Immature natural killer cell (primary cell): ENCODE results near the gene GADD45B. TPM values are rescaled to one million over a fixed set of nuclear protein-coding genes. Genes with fewer than 3 reads are reported as not detected.
A peak's percentile ranks its signal among the peaks of the same experiment; 100 is the strongest.
"Not testable (repeated sequence)": the region's sequence is repeated elsewhere in the genome, so short reads cannot be mapped to it uniquely, and the experiment has no call there.

ENCODE experiments used
- DNase-seq, 3 donors: peaks; one replicate each; pipeline ENCODE4 v3.0.0; 2022; ENCODE audit warnings: mixed read lengths in 1 of 3
- H3K27ac Mint-ChIP-seq, 6 donors: one replicate each; pipeline ENCODE4 v1.8.0; 2020; ENCODE audit warnings: mixed read lengths in 6 of 6, mild to moderate bottlenecking in 5 of 6, inconsistent platforms in 4 of 6, moderate library complexity in 3 of 6
- H3K27me3 Mint-ChIP-seq, 3 donors: one replicate each; pipeline ENCODE4 v1.8.0; 2020 to 2021; ENCODE audit warnings: low read depth in 3 of 3, mild to moderate bottlenecking in 3 of 3, mixed read lengths in 3 of 3, moderate library complexity in 3 of 3, inconsistent platforms in 1 of 3
- H3K36me3 Mint-ChIP-seq, 3 donors: one replicate each; pipeline ENCODE4 v1.8.0; 2020; ENCODE audit warnings: mixed read lengths in 3 of 3, inconsistent platforms in 2 of 3, mild to moderate bottlenecking in 2 of 3
- H3K4me1 Mint-ChIP-seq, 2 donors: one replicate each; pipeline ENCODE4 v1.8.0; 2020; ENCODE audit warnings: inconsistent platforms in 2 of 2, mild to moderate bottlenecking in 2 of 2, mixed read lengths in 2 of 2, moderate library complexity in 1 of 2
- H3K4me3 Mint-ChIP-seq, 5 donors: one replicate each; pipeline ENCODE4 v1.8.0; 2020; ENCODE audit warnings: mild to moderate bottlenecking in 5 of 5, mixed read lengths in 5 of 5, inconsistent platforms in 3 of 5, moderate library complexity in 3 of 5
- H3K9me3 Mint-ChIP-seq, 6 donors: one replicate each; pipeline ENCODE4 v1.8.0; 2020; ENCODE audit warnings: mild to moderate bottlenecking in 6 of 6, mixed read lengths in 6 of 6, inconsistent platforms in 4 of 6, moderate library complexity in 3 of 6
- polyA plus RNA-seq, 3 donors: library from polyadenylated mRNA; unstranded; fragments of 300-500 nt; fragmentation: Illumina TruSeq; gene quantifications; one replicate each; pipeline ENCODE4 v1.2.3, GENCODE V29; 2021

The GADD45B gene
- polyA plus RNA-seq, 3 donors from 2014 or later, result 68.0 to 105 (median 72.9) TPM

DNA sequence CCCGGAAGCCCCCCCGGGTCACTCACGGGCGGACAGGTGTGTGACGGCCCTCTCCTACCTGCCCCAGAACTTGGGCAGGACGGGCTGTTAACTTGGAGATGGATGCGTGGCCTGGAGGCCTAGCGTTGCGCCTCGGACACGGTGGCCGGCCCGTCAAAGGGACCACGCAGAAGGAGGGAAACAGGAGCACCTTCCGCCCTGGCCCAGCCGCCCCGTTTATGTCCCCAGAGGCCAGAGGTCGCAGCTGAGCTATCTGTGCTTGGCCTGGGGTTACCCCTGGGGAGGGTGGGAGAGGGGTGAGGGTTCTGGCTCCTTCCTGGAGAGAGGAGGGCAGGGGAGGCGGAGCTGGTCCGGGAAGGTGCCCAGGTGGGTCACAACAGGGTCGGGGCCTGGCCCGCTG is 35.6 kb downstream of the GADD45B start:
- DNase-seq, result no peak
- Mint-ChIP-seq H3K9me3 (no peaks in the 10 kb centered on the region), H3K4me1 (peaks cover 4 to 5% of the 10 kb centered on the region in 2 donors), H3K4me3 (no peak overlapping the region), H3K36me3 (peaks cover 0 to 3% (median 0%) of the 10 kb centered on the region in 3 donors), H3K27me3 (peaks cover 2 to 3% (median 2%) of the 10 kb centered on the region in 3 donors), H3K27ac (no peak overlapping the region)

DNA sequence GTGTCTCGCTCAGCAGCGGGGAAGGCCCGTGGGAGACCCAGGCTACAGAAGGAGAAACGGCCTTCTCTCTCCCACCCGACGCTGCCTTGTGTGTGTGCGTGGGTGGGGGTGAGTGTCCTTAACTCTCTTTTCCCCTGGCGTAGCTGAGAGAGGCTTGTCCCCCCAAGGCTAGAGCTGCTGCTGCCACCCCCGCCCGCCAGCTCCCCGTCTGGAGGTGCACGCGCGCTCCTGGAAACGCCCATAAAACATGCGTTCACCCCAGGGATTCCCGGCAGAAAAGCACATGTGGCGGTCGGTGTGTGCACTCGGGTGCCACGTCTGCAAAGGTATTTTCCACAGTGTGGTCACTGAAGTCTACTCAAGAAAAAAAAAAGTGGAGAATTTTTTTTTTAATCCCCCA is 36.1 kb downstream of the GADD45B start:
- Mint-ChIP-seq H3K4me3 (no peak overlapping the region), H3K4me1 (peaks cover 3 to 4% of the 10 kb centered on the region in 2 donors), H3K27ac (no peak overlapping the region), H3K9me3 (no peaks in the 10 kb centered on the region), H3K27me3 (peaks cover 2 to 3% (median 2%) of the 10 kb centered on the region in 3 donors), H3K36me3 (peaks cover 0 to 3% (median 0%) of the 10 kb centered on the region in 3 donors)
- no peak for DNase-seq

DNA sequence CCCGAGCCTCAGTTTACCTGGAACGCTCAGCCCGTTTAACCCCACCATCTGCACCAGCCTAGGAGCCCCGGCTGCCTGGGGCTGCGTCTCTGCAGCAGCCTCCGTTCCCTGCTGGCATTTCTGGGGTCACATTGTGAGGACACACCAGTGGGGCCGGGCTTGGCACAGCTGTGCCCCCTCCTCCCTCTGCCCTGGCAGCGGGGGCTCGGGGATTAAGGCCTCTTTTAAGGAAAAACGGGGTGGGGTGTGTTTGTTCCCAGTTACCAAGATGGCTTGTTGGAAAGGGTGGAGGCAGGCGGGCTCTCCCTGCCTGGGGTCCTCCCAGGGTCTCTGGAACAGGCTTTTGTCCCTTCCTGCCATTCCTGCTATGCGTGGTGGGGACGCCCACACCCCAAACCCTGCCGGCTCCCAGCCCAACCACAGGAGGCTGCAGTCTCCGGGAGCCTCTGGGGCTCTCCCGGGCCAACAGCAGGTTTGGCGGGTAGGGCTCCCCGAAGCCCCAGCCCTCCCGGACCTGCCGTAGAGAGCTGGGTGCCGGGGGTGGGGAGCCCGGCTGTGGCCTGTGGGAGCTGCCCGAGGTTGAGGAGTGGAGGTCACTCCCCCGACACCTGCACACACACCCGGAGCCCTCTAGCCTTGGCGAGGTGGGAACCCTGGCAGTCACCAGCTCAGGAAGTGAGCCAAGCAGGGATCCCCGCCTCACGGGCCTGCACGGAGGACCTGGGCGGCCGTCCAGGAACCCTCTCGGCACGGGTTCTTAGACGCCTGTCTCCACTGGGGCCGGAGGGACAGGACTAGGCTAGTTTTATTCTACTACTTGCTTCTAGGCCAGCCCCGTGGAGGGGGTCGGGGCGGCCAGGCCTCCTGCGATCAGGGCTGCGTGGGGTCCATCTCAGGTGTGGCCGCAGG is 36.9 kb downstream of the GADD45B start:
- no peak overlapping the region for H3K4me3 Mint-ChIP-seq
- peaks cover 0 to 3% (median 0%) of the 10 kb centered on the region in 3 donors for H3K36me3 Mint-ChIP-seq
- peaks cover 0 to 2% of the 10 kb centered on the region in 2 donors for H3K4me1 Mint-ChIP-seq
- DNase-seq, result no peak
- H3K27me3 Mint-ChIP-seq, result peaks cover 2 to 3% (median 2%) of the 10 kb centered on the region in 3 donors
- H3K27ac Mint-ChIP-seq, result no peak overlapping the region
- no peaks in the 10 kb centered on the region for H3K9me3 Mint-ChIP-seq

DNA sequence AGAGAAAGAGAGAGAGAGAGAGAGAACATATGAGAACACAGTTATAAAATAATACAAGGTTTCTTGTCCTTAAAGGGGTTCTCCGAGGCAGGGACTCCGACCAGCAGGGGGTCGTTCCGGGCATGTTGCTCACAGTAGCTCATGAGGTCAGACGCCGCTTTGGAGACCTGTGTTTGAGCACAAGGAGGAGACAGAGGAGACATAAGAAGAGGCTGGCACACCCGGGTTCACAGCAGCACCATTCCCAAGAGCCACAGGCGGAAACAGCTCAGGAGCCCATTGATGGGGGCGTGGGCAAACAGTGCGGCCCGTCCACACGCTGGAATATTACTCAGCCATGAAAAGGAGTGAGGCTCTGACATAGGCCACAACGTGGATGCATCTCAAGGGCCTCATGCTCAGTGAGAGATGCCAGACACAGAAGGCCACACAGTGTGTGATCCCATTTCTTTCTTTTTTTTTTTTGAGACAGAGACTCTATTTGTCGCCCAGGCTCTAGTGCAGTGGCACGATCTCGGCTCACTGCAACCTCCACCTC is 39.1 kb downstream of the GADD45B start:
- no peak overlapping the region for H3K27ac Mint-ChIP-seq
- no peaks in the 10 kb centered on the region for H3K9me3 Mint-ChIP-seq
- H3K4me1 Mint-ChIP-seq, result no peaks in the 10 kb centered on the region
- H3K4me3 Mint-ChIP-seq, result no peak overlapping the region
- H3K27me3 Mint-ChIP-seq, result peaks cover 0 to 2% (median 2%) of the 10 kb centered on the region in 3 donors
- H3K36me3 Mint-ChIP-seq, result peaks cover 0 to 3% (median 0%) of the 10 kb centered on the region in 3 donors
- no peak for DNase-seq

DNA sequence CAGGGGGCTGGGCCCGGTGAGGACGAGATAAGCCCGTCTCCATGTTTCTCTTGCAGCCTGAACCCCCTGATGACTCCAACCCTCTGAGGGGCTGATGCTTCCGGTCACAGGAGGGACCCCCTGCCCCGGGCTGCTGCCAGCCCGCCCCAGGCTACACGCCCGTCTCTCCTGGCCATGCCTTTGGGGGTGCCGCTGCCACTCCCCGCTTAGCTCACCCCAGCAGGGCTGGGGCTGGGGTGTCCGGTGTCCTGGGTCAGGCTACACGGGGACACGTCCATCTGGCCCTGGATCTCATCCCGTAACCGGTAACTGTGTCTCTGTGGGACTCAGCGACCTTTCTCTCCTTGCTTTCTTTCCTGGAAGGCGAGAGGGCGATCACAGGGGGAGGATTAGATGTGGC is 40.8 kb downstream of the GADD45B start:
- Mint-ChIP-seq H3K9me3 (no peaks in the 10 kb centered on the region), H3K36me3 (peaks cover 0 to 3% (median 0%) of the 10 kb centered on the region in 3 donors), H3K4me1 (no peaks in the 10 kb centered on the region), H3K27ac (no peak overlapping the region), H3K4me3 (no peak overlapping the region), H3K27me3 (peaks cover 0 to 2% (median 0%) of the 10 kb centered on the region in 3 donors)
- no peak for DNase-seq

DNA sequence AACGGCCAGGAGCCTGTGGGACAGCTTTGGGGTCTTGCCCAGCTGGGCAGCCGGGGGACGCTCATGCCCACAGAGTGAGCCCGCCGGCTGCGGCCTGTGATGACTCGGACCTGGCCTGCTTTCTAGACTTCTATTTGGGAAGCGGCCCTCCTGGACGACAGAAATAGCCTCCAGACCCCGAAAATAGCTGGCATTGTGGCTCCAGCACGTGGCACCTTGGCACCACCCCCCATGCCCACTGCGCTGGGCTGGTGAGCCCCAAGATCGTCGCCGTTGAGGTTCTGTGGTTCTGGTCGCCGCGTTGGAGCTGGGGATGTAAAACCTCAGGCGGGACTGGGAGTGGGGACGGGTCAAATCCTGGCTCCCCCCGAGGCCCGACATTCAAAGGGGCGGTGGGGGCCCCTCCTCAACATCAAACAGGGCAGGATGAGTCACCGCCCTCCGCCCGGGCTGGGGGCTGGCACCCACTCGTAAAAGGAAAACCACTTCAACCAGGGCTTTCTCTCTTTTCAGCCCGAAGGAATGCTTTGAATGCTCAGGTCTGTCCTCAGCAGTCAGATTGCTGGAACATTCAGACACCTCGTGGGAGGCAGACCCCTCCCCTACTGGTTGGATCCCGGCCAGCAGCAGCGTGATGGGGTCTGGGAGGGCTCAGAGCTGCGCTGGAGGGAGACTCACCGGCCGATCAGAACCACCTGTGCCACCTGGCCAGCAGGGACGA is 42.1 kb downstream of the GADD45B start:
- Mint-ChIP-seq H3K36me3 (peaks cover 0 to 3% (median 0%) of the 10 kb centered on the region in 3 donors), H3K27me3 (peaks cover 0 to 2% (median 0%) of the 10 kb centered on the region in 3 donors), H3K27ac (no peak overlapping the region), H3K4me1 (no peaks in the 10 kb centered on the region), H3K4me3 (no peak overlapping the region), H3K9me3 (no peaks in the 10 kb centered on the region)
- DNase-seq, result no peak

DNA sequence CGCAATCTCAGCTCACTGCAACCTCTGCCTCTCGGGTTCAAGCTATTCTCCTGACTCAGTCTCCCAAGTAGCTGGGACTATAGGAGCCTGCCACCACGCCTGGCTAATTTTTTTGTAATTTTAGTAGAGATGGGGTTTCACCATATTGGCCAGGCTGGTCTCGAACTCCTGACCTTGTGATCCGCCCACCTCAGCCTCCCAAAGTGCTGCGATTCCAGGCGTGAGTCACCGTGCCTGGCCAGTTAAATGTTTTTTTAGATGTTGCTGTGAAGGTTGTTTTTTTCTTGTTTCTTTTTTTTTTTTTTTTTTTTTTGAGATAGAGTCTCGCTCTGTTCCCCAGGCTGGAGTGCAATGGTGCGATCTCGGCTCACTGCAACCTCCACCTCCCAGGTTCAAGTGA is 42.9 kb downstream of the GADD45B start:
- not testable (repeated sequence) for H3K4me3 Mint-ChIP-seq, H3K4me1 Mint-ChIP-seq, DNase-seq, H3K36me3 Mint-ChIP-seq, H3K27me3 Mint-ChIP-seq, H3K9me3 Mint-ChIP-seq, H3K27ac Mint-ChIP-seq

DNA sequence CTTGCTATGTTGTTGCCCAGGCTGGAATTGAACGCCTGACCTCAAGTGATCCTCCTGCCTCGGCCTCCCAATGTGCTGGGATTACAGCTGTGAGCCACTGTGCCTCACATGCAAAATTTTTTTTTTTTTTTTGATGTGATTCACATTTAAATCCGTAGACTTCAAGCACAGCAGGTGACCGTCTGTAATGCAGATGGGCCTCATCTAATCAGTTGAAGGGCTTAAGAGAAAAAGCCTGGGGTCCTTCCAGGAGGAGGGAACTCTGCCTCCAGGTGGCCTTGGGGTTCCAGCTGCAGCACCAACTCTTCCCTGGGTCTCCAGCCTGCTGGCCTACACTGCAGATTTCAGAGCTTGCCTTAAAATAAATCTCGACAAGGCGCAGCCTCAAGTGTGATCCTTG is 43.6 kb downstream of the GADD45B start:
- no peak overlapping the region for H3K4me3 Mint-ChIP-seq
- no peaks in the 10 kb centered on the region for H3K9me3 Mint-ChIP-seq
- H3K4me1 Mint-ChIP-seq, result no peaks in the 10 kb centered on the region
- no peak for DNase-seq
- H3K36me3 Mint-ChIP-seq, result peaks cover 0 to 3% (median 0%) of the 10 kb centered on the region in 3 donors
- H3K27me3 Mint-ChIP-seq, result peaks cover 0 to 2% (median 0%) of the 10 kb centered on the region in 3 donors
- H3K27ac Mint-ChIP-seq, result no peak overlapping the region

DNA sequence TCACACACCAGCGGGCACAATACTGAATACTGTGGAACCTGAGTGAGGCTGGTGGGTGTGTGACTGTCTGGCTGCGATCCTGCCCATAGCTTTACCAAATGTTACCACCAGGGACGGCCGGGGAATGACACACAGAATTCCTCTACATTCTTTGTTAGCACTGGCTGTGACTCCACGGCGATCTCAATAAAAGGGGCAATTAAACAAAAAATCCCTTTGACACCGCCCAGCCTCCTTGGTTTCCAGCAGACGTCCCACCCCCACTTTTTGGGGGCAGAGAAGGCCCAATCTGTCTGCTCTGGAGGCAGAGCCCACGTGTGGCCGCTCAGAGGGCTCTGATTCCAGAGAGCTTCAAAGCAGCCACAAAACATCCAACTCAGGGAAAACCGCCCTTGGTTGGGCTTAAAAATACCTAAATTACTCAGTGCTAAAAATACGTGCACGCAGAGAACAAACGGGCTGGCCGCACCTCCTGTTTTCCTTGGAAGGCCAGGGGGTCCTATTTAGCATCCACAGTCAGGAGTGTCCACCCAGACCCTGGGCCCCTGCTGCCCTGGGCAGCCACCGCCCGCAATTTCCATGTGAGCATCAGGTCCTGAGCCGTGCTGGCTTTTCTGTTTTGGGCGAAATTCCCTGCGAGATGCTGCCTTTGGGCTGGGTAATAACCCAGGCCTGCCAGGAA is 47.8 kb downstream of the GADD45B start:
- no peak overlapping the region for H3K27ac Mint-ChIP-seq
- H3K36me3 Mint-ChIP-seq, result no peaks in the 10 kb centered on the region
- no peaks in the 10 kb centered on the region for H3K4me1 Mint-ChIP-seq
- no peaks in the 10 kb centered on the region for H3K27me3 Mint-ChIP-seq
- H3K4me3 Mint-ChIP-seq, result no peak overlapping the region
- H3K9me3 Mint-ChIP-seq, result no peaks in the 10 kb centered on the region
- DNase-seq, result no peak

DNA sequence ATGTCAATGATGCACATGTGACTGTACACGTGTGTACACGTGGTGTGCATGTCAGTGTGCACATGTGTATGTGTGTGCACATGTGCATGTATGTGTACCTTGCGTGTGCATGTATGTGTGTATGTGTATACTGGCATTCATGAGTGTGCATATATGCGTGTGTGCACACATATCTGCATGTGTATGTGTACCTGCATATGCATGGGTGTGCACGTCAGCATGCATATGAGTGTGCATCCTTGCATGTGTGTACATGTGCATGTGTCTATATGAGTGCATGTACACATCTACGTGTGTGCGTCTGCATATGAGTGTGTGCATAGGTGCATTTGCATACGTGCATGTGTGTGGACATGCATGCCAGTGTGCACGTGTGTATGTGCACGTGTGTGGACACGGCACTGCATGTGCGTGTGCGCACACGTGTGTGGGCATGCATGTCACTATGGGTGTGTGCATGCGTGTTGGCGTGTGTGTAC is 48.5 kb downstream of the GADD45B start:
- H3K27me3 Mint-ChIP-seq, result no peaks in the 10 kb centered on the region
- peak overlapping the region in 3 of 6 donors; percentile 31 to 52 (median 43) for H3K27ac Mint-ChIP-seq
- H3K4me3 Mint-ChIP-seq, result no peak overlapping the region
- no peaks in the 10 kb centered on the region for H3K4me1 Mint-ChIP-seq
- DNase-seq, result no peak
- H3K36me3 Mint-ChIP-seq, result no peaks in the 10 kb centered on the region
- no peaks in the 10 kb centered on the region for H3K9me3 Mint-ChIP-seq

DNA sequence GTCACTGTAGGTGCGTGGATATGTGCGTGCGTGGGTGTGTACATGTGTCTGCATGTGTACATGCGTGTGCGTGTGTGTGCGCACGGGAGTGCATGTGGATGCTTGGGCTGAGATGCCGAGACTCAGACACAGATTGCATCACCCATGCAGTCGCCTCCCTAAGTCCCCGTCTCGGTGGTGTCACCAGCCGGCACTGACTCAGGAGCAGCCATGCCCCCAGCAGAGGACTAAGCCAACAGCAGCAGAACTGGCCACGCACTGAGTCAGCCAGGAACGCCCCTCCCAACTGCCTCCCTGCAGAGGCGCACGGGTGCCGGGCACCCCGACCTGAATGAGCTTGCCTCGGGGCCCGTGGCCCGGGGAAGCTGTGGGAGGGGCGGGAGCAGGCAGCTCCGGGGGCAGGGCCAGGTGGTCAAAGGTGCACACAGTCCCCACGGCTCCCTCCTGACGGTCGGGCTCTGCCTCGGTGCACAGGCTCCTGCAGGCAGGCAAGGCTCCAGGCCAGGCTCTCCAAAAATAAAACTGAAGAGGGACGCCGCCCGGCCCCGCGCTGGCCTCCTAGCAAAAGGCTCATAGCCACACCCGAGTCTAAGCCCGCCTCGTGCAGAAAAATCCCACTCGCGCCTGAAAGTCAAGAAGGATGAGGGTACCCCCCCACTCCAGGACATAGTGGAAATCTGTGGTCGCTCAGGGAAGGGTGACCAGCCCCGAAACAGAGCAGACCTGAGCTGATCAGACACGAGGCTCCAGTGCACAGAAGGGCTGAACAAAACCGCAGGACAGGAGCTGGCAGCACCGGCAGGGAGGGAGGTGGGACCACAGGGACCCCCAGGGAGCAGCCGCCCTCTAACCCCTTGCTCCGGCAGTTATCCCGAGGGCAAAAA is 49.2 kb downstream of the GADD45B start:
- Mint-ChIP-seq H3K9me3 (no peaks in the 10 kb centered on the region), H3K4me3 (no peak overlapping the region), H3K27ac (peak overlapping the region in 1 of 6 donors; percentile 43), H3K36me3 (no peaks in the 10 kb centered on the region), H3K4me1 (no peaks in the 10 kb centered on the region), H3K27me3 (no peaks in the 10 kb centered on the region)
- no peak for DNase-seq

DNA sequence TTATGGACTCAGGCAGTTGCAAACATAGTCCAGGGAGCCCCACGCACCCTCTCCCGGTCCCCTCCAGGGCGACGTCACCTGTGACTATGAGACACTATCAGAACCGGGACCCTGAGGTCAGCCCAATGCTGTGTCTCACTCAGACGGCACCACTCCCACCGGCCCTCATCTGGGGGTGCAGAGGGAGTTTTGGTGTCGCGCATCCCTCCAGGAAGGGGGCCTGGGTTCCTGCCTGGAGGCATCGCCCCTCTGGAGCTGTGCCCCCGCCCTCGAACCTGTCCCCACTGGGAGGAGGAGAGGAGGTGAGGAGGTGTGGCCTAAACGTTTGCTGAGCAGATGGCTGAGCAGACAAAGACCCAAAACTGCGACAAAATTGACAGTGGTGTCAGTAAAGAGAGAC is 51.2 kb downstream of the GADD45B start:
- Mint-ChIP-seq H3K27ac (no peak overlapping the region), H3K4me3 (no peak overlapping the region), H3K4me1 (no peaks in the 10 kb centered on the region)

DNA sequence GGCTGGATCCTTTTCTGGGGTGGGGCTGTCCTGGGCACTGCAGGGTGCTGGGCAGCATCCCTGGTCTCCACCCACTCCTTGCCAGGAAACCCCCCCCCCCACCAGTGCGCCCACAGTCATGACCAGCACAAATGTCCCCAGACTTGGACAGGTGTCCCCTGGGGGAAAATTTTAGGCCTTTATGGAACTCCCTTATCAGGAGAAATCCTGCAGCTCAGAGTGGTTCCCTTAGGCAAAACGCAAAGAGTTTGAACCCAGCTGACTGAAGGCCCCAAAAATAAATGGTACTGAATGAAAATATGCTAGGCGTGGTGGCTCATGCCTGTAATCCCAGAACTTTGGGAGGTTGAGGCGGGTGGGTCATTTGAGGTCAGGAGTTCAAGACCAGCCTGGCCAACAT is 51.8 kb downstream of the GADD45B start:
- Mint-ChIP-seq H3K36me3 (no peaks in the 10 kb centered on the region), H3K4me3 (no peak overlapping the region), H3K4me1 (no peaks in the 10 kb centered on the region), H3K9me3 (no peaks in the 10 kb centered on the region), H3K27me3 (no peaks in the 10 kb centered on the region), H3K27ac (no peak overlapping the region)
- no peak for DNase-seq

More for the DNA sequence above, 51.2 kb downstream of the GADD45B start:
- H3K9me3 Mint-ChIP-seq, result no peaks in the 10 kb centered on the region
- no peak for DNase-seq
- H3K27me3 Mint-ChIP-seq, result no peaks in the 10 kb centered on the region
- no peaks in the 10 kb centered on the region for H3K36me3 Mint-ChIP-seq
